Measurements from ENCODE around the gene RYR3. TPM values are rescaled to one million over a fixed set of nuclear protein-coding genes. Genes with fewer than 3 reads are reported as not detected.
"Not testable (repeated sequence)": the region's sequence is repeated elsewhere in the genome, so short reads cannot be mapped to it uniquely, and the experiment has no call there.

The RYR3 gene
- total and polyA plus RNA-seq, 5 donors: 0.06 to 0.28 (median 0.09) TPM

DNA sequence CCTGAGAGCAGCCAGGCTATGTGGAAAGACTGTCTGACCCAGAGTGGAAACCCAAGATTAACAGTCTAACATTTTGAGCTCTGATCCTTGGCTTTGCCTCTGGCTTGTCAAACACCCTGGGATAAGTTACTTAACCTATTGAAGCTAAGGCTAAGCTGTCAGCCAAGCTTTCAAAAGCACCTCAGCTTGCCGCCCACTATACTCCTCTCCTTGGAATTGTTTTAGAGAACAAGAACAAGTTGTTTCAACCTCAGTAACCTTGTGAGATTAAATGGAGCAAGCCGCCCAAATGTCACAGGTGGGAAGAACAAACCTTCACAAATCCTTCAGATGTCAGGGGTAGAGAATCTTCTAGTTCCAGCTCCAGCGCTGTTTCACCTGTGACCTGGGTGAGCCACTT lies 235.1 kb downstream of the RYR3 start:
- DNase-seq (no peak), ATAC-seq (no peak)
- no peaks in the 10 kb centered on the region for H3K27me3 ChIP-seq (ENCODE audit: control insufficient read depth, insufficient read depth)
- H3K27ac ChIP-seq (ENCODE audit: low read length): no peak overlapping the region
- 84% methylated on average over 3 of the region's 3 CpGs for WGBS
- H3K4me1 ChIP-seq (ENCODE audit: control insufficient read depth, insufficient read depth, low read length): no peaks in the 10 kb centered on the region
- no peak overlapping the region for H3K4me3 ChIP-seq (ENCODE audit: low read length)
- H3K9me3 ChIP-seq (ENCODE audit: control insufficient read depth, low read length): no peaks in the 10 kb centered on the region
- intact Hi-C loops (cut with DNase I): no loop called here

DNA sequence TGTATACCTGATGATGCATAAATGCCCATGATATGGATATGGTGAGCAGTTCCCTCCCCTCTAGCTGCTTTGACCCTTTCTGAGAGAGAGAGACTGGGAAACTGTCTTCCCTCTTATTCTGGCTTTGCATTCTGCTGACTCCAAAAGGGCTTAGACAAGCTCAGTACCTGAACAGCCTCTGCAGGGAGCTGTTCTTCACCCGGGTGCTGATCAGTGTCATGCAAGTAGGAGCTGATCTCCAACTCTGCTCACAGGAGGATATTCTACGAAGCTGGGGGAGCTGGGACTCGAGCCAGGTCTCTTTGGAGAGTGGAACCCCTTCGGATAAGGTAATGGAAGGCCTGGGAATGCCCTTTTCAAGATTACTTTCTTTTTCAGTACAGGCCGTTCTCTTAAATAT lies 237.1 kb downstream of the RYR3 start:
- H3K4me1 ChIP-seq (ENCODE audit: control insufficient read depth, insufficient read depth, low read length): no peaks in the 10 kb centered on the region
- H3K9me3 ChIP-seq (ENCODE audit: control insufficient read depth, low read length): no peaks in the 10 kb centered on the region
- intact Hi-C loops (cut with DNase I): no loop called here
- ATAC-seq (peak; percentile 36 to 41), DNase-seq (peak; percentile 21 to 71 (median 42))
- H3K27ac ChIP-seq (ENCODE audit: low read length): no peak overlapping the region
- H3K4me3 ChIP-seq (ENCODE audit: low read length): no peak overlapping the region
- H3K27me3 ChIP-seq (ENCODE audit: control insufficient read depth, insufficient read depth): no peaks in the 10 kb centered on the region
- WGBS: 23% methylated on average over 5 of the region's 5 CpGs

DNA sequence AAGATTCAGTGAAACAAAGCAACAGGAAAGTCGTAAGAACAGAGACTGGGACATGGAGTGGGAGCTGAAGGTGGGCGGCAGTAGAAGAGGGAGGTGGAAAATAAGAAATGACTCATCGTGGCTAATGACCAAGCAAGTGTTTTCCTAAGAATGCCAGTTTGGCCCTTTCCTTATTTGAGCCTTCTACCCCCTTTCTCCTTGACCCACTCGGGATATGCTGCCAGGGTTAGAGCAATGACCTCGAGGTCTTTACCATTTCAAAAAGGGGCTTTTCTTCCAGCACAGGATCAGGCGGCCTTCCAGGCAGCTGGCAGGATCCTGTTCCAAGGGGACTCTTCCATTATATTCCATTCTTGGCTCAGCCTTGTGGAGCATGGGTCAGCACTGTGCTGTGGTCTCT lies 241.1 kb downstream of the RYR3 start:
- intact Hi-C loops (cut with DNase I): no loop called here
- Histone ChIP-seq H3K4me3 (ENCODE audit: low read length) (no peak overlapping the region), H3K27ac (ENCODE audit: low read length) (no peak overlapping the region), H3K27me3 (ENCODE audit: control insufficient read depth, insufficient read depth) (no peaks in the 10 kb centered on the region), H3K9me3 (ENCODE audit: control insufficient read depth, low read length) (no peaks in the 10 kb centered on the region), H3K4me1 (ENCODE audit: control insufficient read depth, insufficient read depth, low read length) (no peaks in the 10 kb centered on the region)
- WGBS: 51% methylated on average over 6 of the region's 6 CpGs
- DNase-seq (no peak), ATAC-seq (no peak)

DNA sequence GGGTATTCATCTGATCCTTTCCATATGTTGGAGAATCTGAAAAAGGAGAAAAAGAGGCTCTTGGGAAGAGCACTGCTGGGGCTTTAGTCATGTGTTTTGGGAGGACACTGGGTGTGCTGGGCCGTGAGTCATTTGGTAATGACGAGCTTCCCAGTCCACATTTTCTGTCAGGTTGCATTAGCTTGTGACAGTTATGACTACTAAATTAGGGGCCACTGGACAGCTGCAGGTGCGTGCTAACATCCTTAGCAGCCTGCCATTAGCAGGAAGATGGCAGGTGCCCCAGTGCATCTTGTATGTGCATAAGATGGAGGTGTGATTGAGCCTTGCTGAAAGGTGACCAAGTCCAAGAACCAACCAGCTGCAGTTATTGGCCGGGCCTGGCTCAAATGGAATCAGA lies 242.4 kb downstream of the RYR3 start:
- H3K4me3 ChIP-seq (ENCODE audit: low read length): no peak overlapping the region
- WGBS: 82% methylated on average over 4 of the region's 4 CpGs
- intact Hi-C loops (cut with DNase I): no loop called here
- DNase-seq (no peak), ATAC-seq (no peak)
- H3K4me1 ChIP-seq (ENCODE audit: control insufficient read depth, insufficient read depth, low read length): no peaks in the 10 kb centered on the region
- H3K9me3 ChIP-seq (ENCODE audit: control insufficient read depth, low read length): no peaks in the 10 kb centered on the region
- no peaks in the 10 kb centered on the region for H3K27me3 ChIP-seq (ENCODE audit: control insufficient read depth, insufficient read depth)
- H3K27ac ChIP-seq (ENCODE audit: low read length): no peak overlapping the region

DNA sequence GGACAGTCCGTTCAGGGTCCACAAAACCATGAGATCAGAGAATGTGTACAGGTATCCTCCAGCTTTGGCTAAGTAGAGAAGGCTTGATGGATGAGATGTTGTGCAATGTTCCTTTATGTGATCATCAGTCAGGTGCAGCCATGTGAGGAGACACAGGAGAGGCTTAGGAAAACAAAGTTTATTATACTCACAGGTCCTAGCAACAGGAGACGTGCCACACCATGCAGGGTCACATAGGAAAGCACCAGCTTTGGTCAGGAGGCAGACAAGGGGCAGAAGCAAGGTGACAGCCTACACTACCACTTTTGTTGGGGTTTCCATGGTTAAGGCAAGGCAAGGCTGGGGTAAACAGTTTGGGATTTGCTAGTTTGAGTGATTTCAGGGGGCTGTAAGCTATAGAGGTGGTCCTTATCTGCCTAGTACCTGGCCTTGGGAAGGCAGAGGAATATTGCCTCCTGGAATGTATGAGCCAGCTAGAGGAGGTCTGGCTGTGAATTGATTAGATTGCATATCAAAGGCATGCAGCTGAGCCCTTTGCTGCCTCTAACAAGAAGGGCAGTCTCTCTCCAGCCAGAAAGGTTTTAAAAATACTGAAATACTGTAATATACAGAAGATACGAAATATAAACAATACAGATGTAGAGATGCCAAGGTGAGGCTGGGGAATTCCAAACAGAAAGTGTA lies 248.6 kb downstream of the RYR3 start:
- Histone ChIP-seq H3K9me3 (ENCODE audit: control insufficient read depth, low read length) (no peaks in the 10 kb centered on the region), H3K27ac (ENCODE audit: low read length) (no peak overlapping the region), H3K27me3 (ENCODE audit: control insufficient read depth, insufficient read depth) (peaks cover 3% of the 10 kb centered on the region), H3K4me3 (ENCODE audit: low read length) (no peak overlapping the region), H3K4me1 (ENCODE audit: control insufficient read depth, insufficient read depth, low read length) (no peaks in the 10 kb centered on the region)
- DNase-seq (no peak), ATAC-seq (no peak)
- WGBS: 52% methylated on average over 3 of the region's 3 CpGs
- intact Hi-C loops (cut with DNase I): no loop called here

DNA sequence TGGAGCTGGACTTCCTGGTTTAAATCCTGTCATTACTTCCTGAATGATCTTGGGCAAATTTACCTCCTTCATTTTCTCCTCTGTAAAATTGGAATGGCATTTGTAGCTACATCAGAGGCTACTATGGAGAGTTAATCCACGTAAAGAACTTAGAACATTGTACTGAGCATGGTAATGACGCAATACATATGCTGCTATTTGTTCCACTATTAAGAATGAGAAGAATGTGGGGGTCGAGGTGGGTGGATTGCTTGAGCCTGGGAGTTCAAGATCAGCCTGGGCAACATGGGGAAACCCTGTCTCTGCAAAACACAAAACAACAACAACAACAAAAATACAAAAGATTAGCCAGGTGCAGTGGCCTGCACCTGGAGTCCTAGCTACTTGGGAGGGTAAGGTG lies 250.6 kb downstream of the RYR3 start:
- intact Hi-C loops (cut with DNase I): no loop called here
- WGBS: 50% methylated on average over 3 of the region's 3 CpGs
- Histone ChIP-seq H3K4me1 (ENCODE audit: control insufficient read depth, insufficient read depth, low read length) (no peaks in the 10 kb centered on the region), H3K9me3 (ENCODE audit: control insufficient read depth, low read length) (no peaks in the 10 kb centered on the region), H3K27ac (ENCODE audit: low read length) (no peak overlapping the region), H3K27me3 (ENCODE audit: control insufficient read depth, insufficient read depth) (peaks cover 3% of the 10 kb centered on the region), H3K4me3 (ENCODE audit: low read length) (no peak overlapping the region)
- ATAC-seq (no peak), DNase-seq (no peak)

DNA sequence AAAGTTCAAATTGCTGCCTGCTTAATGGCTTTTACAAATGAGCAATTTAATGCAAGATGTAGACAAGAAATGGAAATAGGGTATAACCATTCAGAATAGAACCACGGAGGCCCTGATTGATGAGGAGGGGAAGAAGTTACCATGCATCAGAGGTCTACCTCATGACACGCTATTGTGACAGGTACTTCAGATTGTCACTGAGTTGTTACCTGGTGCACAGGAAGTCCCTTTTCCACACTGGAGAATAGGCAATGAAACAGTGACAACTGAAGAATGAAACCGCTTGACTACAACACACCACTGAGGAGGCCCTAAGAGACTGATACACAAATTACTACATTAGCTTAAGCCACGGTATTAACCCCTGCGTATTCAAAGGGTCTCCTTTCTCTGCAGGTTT lies 251.2 kb downstream of the RYR3 start:
- Histone ChIP-seq H3K4me3 (ENCODE audit: low read length) (no peak overlapping the region), H3K27ac (ENCODE audit: low read length) (no peak overlapping the region), H3K4me1 (ENCODE audit: control insufficient read depth, insufficient read depth, low read length) (no peaks in the 10 kb centered on the region), H3K27me3 (ENCODE audit: control insufficient read depth, insufficient read depth) (peaks cover 3% of the 10 kb centered on the region), H3K9me3 (ENCODE audit: control insufficient read depth, low read length) (no peaks in the 10 kb centered on the region)
- DNase-seq (no peak), ATAC-seq (no peak)
- intact Hi-C loops (cut with DNase I): no loop called here
- WGBS: 86% methylated on average over 5 of the region's 5 CpGs

DNA sequence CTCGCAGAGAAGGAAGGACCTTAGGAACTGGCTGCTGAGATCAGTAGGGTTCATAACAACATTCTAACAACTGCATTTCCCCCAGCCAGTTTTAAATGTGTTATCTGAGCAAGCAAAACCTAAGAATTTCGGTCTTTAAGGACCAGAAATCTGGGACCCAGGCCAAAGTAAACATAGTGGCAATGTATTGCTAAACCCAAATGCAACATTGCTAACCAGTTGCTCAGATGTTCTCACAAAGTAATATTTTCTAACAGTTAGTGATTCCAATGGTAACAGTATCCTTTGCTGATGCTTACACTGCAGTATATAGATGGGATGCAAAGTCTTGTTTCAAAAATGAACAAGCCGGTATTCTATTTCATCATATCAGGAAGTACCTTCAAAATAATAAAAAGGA lies 254.3 kb downstream of the RYR3 start:
- H3K9me3 ChIP-seq (ENCODE audit: control insufficient read depth, low read length): no peaks in the 10 kb centered on the region
- ATAC-seq (no peak), DNase-seq (no peak)
- WGBS: 45% methylated on average over 3 of the region's 3 CpGs
- no peak overlapping the region for H3K4me3 ChIP-seq (ENCODE audit: low read length)
- intact Hi-C loops (cut with DNase I): no loop called here
- H3K27ac ChIP-seq (ENCODE audit: low read length): no peak overlapping the region
- H3K4me1 ChIP-seq (ENCODE audit: control insufficient read depth, insufficient read depth, low read length): no peaks in the 10 kb centered on the region
- H3K27me3 ChIP-seq (ENCODE audit: control insufficient read depth, insufficient read depth): no peaks in the 10 kb centered on the region

DNA sequence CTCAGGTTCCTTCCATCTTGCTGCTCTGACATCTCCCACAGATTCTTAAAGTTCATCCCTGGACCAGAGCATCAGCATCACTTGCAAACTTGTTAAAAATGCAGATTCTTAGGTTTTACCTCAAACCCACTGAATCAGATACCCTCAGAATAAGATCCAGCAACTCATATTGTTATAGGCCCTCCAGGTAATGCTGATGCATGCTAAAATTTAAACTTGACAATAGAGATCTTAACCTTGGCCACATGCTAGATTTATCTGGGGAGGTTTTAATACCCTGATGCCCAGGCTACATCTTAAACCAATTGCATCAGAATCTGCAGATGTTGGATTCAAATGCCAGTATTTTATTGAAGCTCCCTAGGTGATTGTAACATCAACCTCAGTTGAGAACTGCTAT lies 256.9 kb downstream of the RYR3 start:
- Histone ChIP-seq H3K9me3 (ENCODE audit: control insufficient read depth, low read length) (no peaks in the 10 kb centered on the region), H3K27ac (ENCODE audit: low read length) (no peak overlapping the region), H3K4me3 (ENCODE audit: low read length) (no peak overlapping the region), H3K27me3 (ENCODE audit: control insufficient read depth, insufficient read depth) (no peaks in the 10 kb centered on the region), H3K4me1 (ENCODE audit: control insufficient read depth, insufficient read depth, low read length) (no peaks in the 10 kb centered on the region)
- no peak for ATAC-seq
- DNase-seq: no peak
- intact Hi-C loops (cut with DNase I): no loop called here

DNA sequence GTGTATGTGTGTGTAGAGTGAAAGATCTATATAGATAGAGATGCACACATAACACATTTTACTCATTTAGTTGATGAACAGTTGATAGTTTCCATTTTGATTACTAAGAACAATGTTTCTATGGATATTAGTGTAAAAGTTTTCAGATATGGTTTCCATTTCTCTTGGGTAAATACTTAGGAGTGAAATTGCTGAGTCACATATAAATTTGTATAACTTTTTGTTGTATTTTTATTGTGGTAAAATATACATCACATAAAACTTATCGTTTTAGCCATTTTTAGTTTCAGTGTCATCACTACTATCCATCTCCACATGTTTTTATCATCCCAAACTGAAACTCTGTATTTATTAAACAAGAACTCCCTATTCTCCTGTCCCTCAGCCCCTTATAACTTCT lies 258.3 kb downstream of the RYR3 start:
- Histone ChIP-seq H3K9me3 (ENCODE audit: control insufficient read depth, low read length) (no peaks in the 10 kb centered on the region), H3K4me1 (ENCODE audit: control insufficient read depth, insufficient read depth, low read length) (no peaks in the 10 kb centered on the region), H3K27ac (ENCODE audit: low read length) (no peak overlapping the region), H3K4me3 (ENCODE audit: low read length) (no peak overlapping the region), H3K27me3 (ENCODE audit: control insufficient read depth, insufficient read depth) (no peaks in the 10 kb centered on the region)
- WGBS: 73% methylated on average over 1 of the region's 1 CpG
- intact Hi-C loops (cut with DNase I): no loop called here
- ATAC-seq: no peak
- DNase-seq: no peak

DNA sequence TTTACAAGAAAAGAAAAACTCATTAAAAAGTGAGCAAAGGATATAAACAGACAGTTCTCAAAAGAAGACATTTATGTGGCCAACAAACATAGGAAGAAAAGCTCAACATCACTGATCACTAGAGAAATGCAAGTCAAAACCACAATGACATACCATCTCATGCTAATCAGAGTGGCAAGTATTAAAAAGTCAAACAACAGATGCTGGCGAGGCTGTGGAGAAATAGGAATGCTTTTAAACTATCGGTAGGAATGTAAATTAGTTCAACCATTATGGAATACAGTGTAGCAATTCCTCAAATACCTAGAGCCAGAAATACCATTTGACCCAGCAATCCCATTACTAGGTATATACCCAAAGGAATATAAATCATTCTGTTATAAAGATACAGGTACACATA lies 267.1 kb downstream of the RYR3 start:
- ATAC-seq; DNase-seq; intact Hi-C loops (cut with DNase I); H3K9me3 ChIP-seq (ENCODE audit: control insufficient read depth, low read length); H3K4me1 ChIP-seq (ENCODE audit: control insufficient read depth, insufficient read depth, low read length); H3K4me3 ChIP-seq (ENCODE audit: low read length); H3K27ac ChIP-seq (ENCODE audit: low read length); H3K27me3 ChIP-seq (ENCODE audit: control insufficient read depth, insufficient read depth): not testable (repeated sequence)
- WGBS: 83% methylated on average over 2 of the region's 2 CpGs

DNA sequence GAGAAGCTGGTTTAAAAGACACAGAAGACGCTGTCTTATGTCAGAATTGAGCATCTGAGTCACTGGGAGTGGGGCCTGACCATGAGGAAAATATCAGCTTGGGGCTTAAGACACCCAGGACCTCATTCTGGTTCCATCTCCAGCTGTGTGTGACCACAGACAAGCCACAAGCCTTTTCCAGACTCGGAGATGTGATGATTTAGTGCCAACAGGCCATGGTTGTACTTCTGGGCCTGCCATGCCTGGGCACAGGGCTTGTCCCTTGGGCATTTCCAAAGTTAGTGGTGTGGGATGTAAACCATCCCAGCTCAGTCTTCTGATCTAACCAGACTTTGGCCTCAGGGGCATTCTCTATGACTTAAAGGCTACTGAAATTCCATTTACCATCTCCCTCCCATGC lies 269.8 kb downstream of the RYR3 start:
- no peaks in the 10 kb centered on the region for H3K4me1 ChIP-seq (ENCODE audit: control insufficient read depth, insufficient read depth, low read length)
- no peaks in the 10 kb centered on the region for H3K27me3 ChIP-seq (ENCODE audit: control insufficient read depth, insufficient read depth)
- no peak overlapping the region for H3K27ac ChIP-seq (ENCODE audit: low read length)
- DNase-seq: no peak
- WGBS: 73% methylated on average over 2 of the region's 2 CpGs
- H3K4me3 ChIP-seq (ENCODE audit: low read length): no peak overlapping the region
- H3K9me3 ChIP-seq (ENCODE audit: control insufficient read depth, low read length): no peaks in the 10 kb centered on the region
- intact Hi-C loops (cut with DNase I): no loop called here
- ATAC-seq: no peak

All from right cardiac atrium (tissue), 5 donors.